Mucosa of gallbladder (tissue), 1 donor: ENCODE results near the gene PIKFYVE. TPM values are rescaled to one million over a fixed set of nuclear protein-coding genes. Genes with fewer than 3 reads are reported as not detected.

Experiments used
- total RNA-seq: library from RNA; stranded (reverse); gene quantifications from one replicate; pipeline ENCODE4 v1.2.1, GENCODE V29; 2021
- donor health status: DM: no; HTN: no; CAD: no.

Gene PIKFYVE
- total RNA-seq, 1 donor from 2014 or later = 23.3 TPM

Other genes starting within 250 kb of the PIKFYVE start
- 10.4 TPM for gene PLEKHM3, start 240.7 kb upstream of the PIKFYVE start, total RNA-seq
- not detected for gene CRYGD, start 141.7 kb upstream of the PIKFYVE start, total RNA-seq
- gene CRYGC, start 136.4 kb upstream of the PIKFYVE start, total RNA-seq = not detected
- not detected for gene CRYGB, start 120.1 kb upstream of the PIKFYVE start, total RNA-seq
- not detected for gene CRYGA, start 102.7 kb upstream of the PIKFYVE start, total RNA-seq
- not detected for gene C2orf80, start 76.2 kb upstream of the PIKFYVE start, total RNA-seq
- 239 TPM for gene IDH1, start 11.2 kb upstream of the PIKFYVE start, total RNA-seq
- 1.1 TPM for gene PTH2R, start 140.5 kb downstream of the PIKFYVE start, total RNA-seq